Measurements from ENCODE around the gene RPS28. TPM values are rescaled to one million over a fixed set of nuclear protein-coding genes. Genes with fewer than 3 reads are reported as not detected.
"Not testable (repeated sequence)": the region's sequence is repeated elsewhere in the genome, so short reads cannot be mapped to it uniquely, and the experiment has no call there.

The RPS28 gene
- 278 and 408 TPM in 2 replicates for total RNA-seq

DNA sequence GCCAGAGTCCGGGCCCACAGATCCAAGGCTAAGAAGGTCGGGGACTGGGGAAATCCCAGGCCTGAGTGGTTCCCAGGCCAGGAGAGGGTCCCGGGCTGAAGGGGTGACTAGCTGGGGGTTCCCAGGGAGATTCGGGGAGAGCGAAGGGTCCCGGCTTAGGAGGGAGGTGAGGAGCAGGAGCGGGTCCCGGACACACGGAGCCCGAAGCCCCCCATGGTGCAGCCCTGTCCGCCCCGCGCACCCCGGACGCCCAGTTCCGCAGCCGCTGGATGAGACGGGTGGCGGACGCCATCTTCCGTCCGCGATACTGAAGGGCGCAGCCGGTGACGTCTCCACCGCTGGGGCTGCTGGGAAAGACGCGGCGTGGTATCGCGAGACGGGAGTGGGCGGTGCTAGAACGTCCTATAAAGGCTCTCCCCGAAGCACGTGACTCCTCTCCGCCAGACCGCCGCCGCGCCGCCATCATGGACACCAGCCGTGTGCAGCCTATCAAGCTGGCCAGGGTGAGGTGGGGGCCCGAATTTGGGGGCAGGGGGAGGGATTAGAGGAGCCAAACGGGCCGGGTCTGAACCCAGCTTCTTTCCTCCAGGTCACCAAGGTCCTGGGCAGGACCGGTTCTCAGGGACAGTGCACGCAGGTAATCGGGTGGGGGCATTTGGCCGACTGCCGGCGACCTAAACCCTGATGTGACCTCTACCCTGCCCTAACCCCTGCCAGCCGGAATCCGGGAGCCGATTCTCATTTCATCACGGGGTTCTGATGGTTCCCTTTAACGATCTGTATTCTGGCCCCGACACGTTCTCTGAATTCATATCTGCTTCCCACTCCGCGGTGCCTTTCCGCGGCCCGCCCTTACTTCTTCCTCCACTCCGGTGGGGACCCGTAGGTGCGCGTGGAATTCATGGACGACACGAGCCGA, at the start of gene RPS28, which contains the start of gene NDUFA7:
Gene RPS28 (plus strand): TSS at position 430 of the 919 bp plus-strand sequence. CDS start 35 bp downstream, at position 465.
Gene NDUFA7 (minus strand): TSS at position 309 of the 919 bp plus-strand sequence. CDS start 17 bp downstream, at position 292.
- peak; percentile 98 for DNase-seq

DNA sequence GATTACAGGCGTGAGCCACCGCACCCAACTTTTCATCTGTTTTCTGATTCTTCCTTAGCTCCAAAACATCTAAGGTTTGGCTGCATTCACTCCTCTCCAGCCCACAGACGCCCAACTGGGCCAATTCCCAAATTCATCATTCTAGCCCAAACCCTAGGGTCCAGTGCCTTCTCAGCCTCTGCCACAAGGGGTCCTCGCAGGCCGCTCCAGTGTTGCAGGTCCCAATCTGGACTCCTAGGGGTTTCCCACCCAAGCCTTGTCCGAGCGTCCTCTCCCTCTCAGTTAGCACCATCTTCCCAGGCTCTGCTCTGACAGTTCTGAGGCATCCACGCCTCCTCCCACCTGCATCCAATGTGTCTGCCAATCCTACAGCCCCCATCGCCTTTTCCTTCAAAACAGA, 44.8 kb upstream of the RPS28 start:
- not testable (repeated sequence) for DNase-seq

DNA sequence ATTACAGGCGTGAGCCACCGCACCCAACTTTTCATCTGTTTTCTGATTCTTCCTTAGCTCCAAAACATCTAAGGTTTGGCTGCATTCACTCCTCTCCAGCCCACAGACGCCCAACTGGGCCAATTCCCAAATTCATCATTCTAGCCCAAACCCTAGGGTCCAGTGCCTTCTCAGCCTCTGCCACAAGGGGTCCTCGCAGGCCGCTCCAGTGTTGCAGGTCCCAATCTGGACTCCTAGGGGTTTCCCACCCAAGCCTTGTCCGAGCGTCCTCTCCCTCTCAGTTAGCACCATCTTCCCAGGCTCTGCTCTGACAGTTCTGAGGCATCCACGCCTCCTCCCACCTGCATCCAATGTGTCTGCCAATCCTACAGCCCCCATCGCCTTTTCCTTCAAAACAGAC, 30.0 kb upstream of the RPS28 start:
- DNase-seq = not testable (repeated sequence)

DNA sequence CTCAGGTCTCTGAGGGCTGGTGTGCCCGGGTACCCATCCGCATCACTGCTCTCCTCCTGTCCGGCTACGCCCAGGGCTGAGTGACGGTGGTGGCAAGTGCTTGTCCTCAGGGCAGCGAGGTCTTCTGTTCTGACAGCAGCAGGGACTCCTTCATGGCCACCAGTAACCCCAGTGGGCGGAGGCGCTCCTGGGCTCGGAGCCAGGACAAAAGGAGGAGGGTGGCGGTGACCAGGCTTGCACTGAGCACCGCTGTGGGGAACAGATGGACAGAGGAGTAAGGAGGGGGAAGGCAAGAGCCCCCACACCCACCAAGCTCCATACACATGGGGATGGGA, 19.0 kb upstream of the RPS28 start:
- no peak for DNase-seq

DNA sequence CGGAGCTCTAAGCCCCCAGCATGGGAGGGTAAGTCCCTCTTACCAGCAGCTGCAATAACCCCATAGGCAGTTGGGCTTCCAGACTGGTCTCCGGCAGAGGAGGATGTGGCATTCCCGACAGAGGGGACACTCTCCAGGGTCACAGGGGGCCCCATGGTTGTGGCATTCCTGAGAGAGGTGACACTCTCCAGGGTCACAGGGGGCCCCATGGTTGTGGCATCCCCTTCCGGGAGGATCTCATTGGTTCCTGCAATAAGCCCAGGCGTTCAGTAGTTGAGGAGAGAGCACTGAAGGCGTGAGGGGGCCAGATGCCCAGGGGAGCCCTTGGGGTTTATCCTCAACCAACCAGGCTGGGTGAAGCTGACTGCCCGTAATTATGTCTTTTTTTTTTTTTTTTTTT, 18.6 kb upstream of the RPS28 start:
- no peak for DNase-seq

DNA sequence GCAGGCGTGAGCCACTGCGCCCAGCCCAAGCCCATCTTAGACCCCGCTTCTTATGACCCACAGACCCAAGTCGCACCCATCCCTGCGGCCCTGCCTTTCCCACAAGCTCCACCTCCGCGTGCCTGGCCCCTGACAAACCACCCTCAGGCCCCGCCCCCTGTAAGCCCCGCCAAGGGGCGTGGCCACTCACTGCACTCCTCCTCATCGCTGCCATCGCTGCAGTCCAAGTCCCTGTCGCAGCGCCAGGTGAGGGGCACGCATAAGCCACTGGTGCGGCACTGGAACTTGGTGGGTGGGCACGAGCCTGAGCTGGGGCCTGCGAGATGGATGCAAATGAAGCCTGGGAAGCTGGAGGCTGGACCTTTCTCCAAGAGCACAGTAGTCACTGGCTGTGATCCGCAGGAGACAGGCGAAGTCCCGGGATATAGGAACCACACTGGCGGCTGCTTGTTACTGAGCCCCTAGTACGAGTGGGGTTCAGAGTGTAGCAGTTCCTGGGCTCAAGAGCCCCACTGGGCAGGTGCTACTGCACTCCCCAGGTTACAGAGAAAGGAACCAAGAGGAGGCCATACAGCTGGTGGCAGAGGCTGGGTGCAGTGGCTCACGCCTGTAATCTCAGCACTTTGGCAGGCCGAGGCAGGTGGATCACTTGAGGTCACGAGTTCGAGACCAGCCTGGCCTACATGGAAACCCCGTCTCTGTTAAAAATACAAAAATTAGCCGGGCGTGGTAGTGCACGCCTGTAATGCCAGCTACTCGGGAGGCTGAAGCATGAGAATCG, 16.3 kb upstream of the RPS28 start:
- DNase-seq = no peak

DNA sequence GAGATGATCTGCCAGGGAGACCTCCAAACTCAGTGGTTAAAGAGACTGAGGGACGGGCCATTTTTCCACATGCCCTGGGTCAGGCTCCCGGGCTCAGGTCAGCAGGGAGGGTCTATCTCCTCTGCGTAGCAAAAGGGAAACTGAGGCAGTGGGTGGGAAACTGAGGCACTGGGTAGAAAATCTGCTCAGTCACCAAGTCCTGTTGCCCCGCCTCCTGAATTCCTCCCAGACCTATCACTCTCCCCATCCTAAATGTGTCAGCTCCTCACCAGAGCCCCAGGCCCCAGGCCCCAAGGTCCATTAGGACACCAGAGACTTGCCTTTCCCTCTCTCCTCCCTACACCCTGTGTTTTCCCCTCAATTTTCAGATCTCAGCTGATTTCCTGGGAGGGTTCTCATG, 15.5 kb upstream of the RPS28 start:
- DNase-seq = no peak

DNA sequence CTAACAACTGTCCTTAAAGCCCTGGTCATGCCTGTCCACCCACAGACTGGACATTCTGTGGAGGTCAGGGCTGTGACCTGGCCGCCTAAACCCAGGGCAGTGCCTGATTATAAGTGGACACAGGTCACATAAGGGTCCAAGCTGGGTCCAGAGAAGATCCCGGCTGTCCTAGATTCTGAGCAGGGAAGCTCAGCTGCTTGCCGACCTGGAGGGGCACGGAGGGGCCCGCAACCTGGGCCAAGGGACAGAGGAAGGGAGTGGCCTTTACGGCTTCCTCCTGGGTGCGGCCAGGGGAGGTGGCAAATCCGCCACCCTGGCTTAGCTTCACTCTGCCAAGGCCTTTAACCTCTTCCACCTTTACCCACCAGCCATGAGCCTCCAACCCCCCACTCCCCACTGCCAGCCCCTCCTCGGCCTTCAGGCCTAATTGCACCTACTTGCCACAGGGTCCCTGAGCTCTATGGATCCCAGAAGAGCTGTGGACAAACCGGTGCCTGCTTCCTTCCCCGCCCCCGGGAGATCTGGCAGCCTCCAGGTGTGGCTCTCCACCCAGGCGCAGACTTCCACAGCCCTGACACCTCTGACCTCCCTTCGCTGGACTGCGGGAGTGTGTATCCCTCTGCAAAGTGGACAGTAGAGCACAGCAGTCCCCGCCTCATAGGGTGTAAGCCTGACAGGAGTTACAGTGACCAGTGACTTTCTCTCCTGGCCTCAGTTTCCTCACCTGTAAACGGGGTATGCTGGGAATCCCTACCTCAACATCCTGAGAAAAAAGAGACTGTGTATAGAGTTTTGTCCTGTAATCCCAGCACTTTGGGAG, 14.9 kb upstream of the RPS28 start:
- DNase-seq = no peak

DNA sequence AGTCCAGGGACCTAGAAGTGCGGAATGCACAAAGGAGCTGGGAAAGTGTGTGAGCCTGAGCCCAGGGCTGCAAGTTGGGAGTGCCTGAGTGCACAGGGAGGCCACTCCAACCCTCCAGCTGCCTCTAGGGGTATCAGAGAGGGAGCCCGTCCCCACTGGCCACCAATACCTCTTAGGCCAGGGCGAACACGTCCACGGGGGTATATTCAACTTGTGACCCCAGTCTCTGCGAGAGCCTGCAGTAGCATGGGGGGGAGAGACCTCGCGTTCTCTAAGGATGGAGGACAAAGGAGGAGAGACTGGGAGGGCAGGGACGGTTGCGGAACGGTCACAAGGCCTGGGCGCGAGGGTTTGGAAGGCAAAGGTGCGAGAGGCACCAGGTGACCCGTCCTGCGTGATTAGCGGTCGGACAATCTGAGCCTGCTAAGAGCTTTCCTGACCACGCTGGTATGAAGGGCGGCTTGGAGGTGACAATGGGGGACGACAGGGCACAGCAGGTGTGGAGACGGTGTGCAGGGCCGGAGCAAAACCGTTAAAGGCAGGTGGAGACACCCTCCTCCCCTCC, 13.8 kb upstream of the RPS28 start:
- DNase-seq = peak; percentile 22

DNA sequence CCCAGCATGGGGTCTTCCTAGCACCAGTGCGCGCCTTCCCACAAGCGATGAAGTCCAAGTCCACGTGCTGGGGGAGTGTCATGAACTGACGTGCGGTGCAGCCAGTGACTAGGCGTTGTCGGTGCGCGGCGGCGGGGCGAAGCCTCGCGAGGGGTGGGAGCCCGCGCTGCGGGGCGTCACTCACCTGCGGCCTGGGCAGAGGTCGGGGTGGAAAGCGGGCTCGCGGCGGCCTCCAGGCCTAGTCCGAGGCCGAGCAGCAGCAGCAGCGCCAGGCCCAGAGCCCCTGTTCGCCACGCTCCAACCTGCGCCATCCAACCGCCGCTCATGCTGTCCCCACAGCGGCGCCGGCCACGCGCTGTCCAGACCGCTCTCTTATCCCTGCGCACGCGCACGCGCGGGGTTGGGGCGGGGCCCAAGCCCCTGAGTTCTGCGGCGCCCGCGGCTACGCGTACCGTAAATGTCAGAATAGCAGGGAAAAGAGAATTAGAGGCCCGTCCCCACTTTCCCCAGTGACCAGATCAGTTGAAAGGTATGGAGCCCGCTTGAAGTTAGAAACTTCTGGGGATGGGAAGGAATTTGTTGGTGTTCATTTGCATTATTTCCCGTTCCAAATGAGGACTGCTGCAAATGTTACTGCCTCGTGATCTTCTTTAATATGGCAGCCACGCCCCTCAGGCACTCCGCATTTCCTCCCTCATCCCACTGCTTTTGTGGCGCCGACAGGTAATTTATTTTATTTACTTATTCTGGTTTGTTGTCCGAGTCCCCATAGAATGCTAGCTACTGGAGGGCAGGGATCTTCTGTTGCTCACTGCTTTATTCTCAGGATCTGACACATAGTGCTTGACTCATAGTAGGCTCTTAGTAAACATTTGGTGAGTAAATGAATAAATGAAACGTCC, 13.1 kb upstream of the RPS28 start, which contains the start of gene CD320:
Gene CD320 (minus strand): TSS at position 394 of the 902 bp plus-strand sequence. CDS start 68 bp downstream, at position 326.
- peak; percentile 94 for DNase-seq

DNA sequence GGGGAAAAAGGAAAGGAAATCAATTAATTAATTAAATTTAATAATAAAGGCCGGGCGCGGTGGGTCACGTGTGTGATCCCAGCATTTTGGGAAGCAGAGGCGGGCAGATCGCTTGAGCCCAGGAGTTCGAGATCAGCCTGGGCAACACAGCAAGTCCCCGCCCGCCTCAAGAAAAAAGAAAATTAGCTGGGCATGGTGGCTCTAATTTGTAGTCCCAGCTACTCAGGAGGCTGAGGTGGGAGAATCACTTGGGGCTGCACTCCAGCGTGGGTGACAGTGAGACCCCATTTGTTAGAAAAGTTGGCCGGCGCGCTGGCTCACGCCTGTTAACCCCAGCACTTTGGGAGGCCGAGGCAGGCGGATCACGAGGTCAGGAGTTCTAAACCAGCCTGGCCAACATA, 12.4 kb upstream of the RPS28 start:
- DNase-seq = no peak

DNA sequence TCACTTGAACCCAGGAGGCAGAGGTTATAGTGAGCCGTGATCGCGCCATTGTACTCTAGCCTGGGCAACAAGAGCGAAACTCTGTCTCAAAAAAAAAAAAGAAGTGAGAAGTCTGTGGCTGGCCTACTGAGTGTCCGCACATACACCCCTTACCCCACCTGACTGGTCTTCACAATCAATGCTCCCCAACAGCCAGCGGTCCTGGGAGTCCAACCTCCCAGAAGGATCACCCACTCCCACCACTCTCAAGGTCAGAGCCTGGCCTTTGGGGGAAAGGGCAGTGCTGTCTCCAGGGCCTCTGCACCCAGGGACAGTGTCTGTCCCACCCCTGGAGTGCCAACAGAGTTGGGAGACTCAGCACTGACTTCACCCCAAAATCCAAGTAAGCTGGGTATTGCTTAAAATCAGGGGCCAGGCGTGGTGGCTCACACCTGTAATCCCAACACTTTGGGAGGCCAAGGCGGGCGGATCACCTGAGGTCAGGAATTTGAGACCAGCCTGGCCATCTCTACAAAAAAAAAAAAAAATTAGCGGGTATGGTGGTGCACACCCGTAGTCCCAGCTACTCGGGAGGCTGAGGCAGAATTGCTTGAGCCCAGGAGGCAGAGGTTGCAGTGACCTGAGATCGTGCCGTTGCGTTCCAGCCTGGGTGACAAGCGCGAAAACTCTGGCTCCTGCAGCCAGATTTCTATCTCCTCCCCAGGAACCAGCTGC, 10.8 kb upstream of the RPS28 start:
- DNase-seq = no peak

DNA sequence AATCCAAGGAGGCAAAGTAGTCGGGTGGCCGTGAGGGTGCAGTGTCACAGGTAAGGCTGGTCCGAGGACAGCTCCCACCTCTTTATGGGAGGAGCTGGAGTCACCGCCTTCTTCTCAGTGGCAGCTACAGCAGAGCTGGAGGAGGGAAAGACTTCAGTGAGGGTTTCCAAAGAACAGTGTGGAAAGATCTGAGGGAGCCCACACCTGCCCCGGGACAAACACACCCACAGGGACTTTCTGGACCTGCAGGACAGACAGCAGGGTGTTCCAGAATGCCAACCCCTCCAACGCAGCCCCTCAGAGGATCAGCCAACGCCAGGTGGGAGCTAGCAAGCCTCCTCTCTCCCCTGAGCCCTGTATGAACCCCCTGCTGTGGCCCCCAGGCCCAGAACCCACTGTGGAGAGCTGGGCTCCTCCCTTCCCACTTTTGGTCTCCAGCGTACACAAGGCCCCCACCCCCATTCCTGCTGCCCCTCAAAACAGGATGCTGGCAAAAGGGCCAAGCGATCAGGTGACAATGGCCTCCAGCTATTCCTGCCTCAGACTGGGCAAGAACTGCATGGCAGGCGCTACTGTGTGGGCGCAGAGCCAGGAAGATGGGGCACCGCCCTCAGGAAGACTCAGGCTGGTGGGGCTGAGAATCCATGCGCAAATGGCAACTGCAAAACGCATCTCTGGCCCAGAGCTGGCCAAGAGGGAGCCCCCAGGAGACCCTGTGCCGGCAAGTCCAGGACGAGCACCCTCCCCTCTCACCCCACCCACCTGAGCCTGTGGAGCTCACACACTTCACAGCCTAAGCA, 9.6 kb upstream of the RPS28 start:
- peak; percentile 44 for DNase-seq

DNA sequence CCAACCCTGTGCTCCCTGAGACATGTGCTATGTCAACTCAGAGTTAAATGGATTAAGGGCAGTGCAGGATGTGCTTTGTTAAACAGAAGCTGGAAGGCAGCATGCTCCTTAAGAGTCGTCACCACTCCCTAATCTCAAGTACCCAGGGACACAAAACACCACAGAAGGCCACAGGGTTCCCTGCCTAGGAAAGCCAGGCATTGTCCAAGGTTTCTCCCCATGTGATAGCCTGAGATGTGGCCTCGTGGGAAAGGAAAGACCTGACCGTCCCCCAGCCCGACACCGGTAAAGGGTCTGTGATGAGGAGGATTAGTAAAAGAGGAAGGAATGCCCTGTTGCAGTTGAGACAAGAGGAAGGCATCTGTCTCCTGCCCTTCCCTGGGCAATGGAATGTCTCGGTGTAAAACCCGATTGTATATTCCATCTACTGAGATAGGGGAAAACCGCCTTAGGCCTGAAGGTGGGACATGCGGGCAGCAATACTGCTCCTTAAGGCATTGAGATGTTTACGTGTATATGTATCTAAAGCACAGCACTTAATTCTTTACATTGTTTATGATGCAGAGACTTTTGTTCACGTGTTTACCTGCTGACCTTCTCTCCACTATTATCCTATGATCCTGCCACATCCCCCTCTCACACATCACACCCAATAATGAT, 6.2 kb upstream of the RPS28 start:
- DNase-seq = not testable (repeated sequence)

DNA sequence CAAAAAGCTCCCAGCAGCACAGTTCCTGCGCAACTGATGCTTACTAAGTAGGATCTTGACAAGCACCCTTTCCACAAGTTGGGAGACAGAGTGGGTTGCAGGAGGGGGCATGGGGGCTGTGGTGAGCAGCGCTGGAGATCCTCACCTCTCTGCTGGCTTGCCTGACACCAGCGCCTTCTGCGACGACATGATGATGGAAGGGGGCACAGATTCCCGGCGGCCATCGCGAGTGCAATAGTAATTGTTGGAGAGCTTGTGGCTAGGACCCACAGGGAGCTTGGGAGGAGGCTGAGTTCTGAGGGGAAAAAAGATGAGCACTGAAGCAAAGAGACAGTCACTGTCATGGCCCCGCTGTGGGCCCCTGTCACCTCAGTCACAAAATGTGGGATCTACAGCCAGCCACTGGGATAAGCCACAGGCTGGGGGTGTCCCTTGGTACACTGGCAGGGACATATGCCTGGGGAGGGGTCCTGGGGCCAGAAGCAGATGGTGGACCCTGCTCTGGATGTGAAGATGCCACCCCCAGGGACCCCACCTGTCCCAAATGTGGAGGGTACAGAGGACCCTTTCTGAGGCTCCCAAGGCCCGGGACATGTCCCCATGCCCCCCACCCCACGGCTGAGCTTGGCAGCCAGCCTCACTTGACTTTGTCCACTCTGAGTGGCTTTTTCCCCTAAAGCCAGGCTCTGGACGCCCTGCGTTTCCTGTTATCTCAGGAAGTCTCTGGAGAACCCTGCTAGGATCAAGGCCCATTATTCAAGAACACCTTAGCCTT, 4.8 kb upstream of the RPS28 start:
- DNase-seq = no peak

DNA sequence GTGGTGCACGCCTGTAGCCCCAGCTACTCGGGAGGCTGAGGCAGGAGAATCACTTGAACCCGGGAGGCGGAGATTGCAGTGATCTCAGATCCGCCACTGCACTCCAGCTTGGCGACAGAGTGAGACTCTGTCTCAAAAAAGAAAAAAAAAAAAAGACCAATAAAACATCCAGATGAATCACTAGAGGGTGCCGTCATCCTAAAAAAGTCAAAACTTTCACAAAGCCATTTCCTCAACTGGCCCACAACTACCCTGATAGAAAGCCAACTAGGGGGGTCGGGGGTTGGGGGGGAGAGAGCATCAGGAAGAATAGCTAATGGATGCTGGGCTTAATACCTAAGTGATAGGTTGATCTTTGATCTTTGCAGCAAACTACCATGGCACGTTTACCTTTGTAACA, 2.5 kb upstream of the RPS28 start:
- DNase-seq = not testable (repeated sequence)

DNA sequence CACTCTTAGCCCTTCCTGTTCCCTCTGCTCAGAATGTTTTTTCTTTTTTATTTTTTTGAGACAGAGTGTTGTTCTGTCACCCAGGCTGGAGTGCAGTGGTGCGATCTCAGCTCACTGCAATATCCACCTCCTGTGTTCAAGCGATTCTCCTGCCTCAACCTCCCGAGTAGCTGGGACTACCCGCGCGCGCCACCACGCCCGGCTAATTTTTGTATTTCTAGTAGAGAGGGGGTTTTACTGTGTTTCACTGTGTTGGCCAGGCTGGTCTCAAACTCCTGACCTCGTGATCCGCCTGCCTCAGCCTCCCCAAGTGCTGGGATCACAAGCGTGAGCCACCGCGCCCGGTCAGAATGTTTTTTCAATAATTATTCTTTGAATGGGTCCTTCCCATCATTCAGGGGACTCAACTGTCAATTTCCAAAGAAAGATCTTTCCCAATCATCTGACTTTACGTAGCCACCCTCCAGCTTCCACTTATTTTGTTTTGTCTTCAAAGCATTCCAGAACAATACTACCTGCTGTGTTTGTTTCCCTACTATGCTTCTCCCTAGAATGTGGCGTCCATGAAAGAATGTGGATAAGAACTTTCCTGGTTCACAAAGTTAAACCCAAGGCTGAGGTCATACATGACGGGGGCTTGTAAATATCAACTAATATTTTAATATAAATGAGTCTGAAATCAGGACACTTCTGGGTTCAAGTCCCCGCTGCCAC, 1.3 kb upstream of the RPS28 start:
- DNase-seq = no peak
